Measurements from ENCODE around the gene ANKRD13C.

ANKRD13C gene

DNA sequence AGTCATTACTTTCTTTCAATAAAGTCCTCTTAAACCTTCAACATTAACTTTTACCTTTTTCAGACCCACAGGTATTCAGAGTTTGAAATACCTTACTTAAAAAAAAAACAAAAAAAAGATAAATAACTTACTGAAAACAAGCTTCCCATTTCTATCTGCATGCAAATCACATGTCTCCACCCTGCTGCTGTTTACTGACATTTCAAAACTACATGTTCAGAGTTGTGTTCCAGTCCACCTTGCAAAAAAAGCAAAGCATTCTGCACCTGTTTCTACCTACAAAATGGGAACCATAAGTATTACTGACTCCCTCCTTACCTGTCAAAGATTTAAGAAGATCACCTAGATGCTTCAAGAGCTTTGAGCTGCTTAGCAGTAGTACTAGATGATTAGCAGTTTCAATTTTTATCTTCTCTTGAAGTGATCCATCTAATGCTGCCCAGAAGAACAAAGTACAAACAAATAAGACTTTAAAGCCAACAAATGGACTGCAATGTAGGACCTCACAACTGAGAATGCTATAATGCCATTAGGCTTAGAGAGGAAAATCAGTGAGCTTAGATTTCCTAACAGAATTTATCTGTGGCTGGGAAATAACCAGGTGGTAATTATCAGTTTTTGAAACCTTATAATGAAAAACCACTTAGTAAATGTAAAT is 61.2 kb downstream of the ANKRD13C start:
- no peak for DNase-seq

DNA sequence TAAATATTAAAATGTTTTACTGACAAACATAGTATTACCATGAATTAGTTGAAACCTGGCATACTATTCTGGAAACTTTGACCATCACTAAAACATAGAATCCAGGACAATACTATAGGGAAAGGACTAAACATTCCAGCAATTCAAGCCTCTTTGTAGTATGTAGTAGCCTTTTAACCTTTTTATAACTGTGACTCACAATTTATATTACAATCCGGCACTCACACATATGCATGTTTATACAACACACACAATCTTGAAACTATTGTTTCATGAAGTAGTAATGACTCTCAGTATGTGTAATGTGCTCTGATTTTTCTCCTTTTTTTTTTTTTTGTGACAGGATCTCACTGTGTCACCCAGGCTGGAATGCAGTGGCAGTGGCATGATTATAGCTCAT is 64.3 kb downstream of the ANKRD13C start:
- DNase-seq = no peak

DNA sequence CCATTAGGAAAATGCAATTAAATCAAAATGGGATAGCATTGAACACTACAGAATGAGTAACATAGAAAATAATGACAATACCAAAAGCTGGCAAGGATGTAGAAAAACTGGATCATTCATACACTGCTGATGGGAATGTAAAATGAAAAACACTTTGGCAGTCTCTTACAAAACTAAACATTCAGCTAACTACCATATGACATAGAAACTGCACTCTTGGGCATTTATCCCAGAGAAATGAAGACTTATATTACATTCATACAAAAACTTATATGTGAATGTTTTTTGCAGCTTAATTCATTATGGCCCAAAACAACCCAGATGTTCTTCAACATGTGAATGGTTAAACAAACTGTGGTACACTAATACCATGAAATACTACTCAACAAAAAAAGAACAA is 66.4 kb downstream of the ANKRD13C start:
- DNase-seq = no peak

- DNase-seq = no peak
These were observed 68.1 kb downstream of the ANKRD13C start for GRCh38 chr1:70286453-70286852.

- DNase-seq = no peak
These were observed 70.2 kb downstream of the ANKRD13C start for GRCh38 chr1:70284366-70284765.

DNA sequence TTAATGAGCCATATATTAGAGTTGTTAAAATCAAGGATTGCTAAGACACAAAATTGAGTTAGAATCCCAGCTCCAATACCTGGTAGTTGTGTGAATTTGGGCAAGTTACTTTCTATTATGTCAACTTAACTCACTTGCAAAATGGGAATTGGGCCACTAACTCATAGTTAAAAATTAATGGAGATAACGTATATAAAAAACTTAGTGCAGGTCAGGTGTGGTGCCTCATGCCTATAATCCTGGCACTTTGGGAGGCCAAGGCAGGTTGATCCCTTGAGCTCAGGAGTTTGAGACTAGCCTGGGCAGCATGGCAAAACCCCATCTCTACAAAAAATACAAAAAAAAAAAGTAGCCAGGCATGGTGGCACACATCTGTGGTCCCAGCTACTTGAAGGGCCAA is 75.8 kb downstream of the ANKRD13C start:
- no peak for DNase-seq

- DNase-seq = no peak
These were observed 76.6 kb downstream of the ANKRD13C start for GRCh38 chr1:70277875-70278274.

GRCh38 chr1:70265946-70266345 is 88.6 kb downstream of the ANKRD13C start:
- DNase-seq = no peak

GRCh38 chr1:70264839-70265238 is 89.7 kb downstream of the ANKRD13C start:
- DNase-seq = no peak

DNA sequence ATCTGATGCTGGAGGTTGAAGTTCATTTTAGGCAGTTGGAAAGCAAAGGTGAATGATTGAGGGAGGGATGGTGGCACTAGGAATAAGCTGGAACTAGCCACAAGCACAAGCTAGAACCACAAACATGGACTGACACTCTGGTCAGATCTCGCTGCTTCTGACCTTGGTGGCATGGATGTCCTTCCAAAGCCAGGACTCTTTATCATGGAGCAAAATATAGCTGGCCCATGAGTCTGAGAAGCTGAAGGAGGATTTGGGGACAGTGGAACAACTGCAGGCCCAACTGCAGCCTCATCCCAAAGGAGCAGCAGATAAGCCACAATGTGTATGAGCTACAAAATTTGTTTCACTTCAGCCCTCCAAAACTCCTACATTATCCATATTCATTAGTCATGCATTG is 97.9 kb downstream of the ANKRD13C start:
- no peak for DNase-seq

DNA sequence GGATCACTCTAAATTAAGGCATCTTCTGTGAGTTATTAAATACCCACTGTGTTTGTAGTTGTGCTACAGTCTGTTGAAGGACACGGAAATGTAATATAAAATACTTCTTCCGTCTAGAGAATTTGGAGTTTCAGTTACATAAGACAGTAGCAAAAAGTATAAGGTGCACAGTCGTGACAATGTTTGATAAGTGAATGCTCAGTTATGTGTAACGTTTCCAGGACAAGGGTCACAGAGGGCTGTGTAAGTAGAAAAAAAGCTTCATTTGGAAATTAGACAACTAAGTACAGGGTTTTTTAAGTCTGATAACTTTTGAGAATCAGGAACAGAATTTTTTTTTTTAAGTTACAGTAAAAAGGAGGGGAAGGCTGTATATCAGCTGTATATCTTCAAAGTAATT is 105.8 kb downstream of the ANKRD13C start:
- DNase-seq = no peak

- DNase-seq = no peak
These were observed 106.8 kb downstream of the ANKRD13C start for GRCh38 chr1:70247768-70248167.

DNA sequence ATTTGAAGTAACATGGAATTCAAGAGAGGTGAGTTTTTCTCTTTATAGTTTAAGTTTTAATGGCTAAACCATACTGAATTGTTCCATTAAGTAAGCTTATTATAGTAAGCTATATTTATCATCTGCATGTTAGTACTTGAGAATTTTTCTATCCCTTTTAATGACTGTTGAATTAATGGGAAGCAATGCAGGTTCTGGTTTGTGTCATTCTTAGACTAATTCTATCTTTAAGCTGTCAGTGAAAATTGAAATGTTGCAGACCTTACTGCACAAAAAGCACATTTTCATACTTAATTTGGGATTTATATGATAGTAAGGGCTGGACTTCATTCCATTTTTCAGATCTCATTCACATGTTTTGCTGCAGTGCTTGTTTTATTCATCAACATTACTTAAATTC is 107.4 kb downstream of the ANKRD13C start:
- DNase-seq = no peak

DNA sequence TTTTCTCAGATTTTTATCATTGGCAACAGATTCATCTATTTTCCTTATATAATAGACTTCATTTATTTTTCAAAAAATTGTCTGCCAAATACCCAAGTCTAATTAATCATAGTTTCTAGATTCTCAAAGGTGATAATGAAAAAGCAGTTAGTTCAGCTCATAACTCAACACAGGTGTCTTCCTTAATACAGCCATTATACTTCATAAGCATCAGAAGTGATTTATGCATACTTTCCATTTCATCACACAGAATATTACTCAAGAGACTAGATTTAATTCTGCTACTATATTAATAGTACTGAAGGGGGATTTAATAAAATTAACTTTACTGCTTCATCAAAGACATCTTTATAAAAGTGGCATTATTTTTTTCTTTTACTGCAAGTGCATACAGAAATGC is 114.6 kb downstream of the ANKRD13C start:
- DNase-seq = no peak

DNA sequence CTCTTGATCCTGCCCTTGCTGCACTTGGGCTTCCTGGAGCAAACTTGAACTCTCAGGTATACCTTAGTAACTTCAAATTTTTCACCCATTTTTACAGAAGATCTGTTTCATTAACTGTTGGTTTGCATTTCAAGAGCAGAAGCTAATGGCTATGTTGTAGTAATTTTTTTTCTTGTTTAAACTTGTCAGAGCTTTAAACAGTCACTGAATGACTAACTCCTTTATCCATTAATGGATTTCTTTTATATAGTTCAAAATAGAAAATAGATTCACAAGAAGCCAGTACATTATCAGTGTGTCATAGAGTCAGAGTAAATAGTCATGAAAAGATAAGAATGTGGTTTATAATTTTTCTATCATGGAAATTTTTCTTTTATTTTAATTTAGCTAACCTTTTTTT is 119.8 kb downstream of the ANKRD13C start:
- no peak for DNase-seq

DNA sequence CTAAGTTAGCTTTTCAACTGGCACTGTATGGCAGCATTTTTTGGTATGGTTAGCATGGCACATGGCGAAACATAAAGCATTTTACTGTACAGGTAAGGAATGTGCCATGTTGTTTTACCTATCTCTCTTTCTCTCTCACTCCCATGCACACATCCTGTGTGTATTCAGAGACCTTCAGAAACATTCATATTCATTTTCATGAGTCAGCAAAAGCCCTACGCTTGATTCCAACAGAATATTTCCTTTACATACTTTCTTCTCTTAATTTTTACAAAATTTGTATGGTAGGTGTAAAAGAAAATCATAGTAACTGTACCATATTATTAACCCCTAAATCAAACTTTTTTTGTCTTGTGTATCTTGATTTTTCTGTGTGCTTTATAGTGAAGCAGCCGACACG is 123.0 kb downstream of the ANKRD13C start:
- DNase-seq = no peak

GRCh38 chr1:70228670-70229069 is 125.9 kb downstream of the ANKRD13C start:
- DNase-seq = no peak

- no peak for DNase-seq
These were observed 127.1 kb downstream of the ANKRD13C start for GRCh38 chr1:70227439-70227838.

DNA sequence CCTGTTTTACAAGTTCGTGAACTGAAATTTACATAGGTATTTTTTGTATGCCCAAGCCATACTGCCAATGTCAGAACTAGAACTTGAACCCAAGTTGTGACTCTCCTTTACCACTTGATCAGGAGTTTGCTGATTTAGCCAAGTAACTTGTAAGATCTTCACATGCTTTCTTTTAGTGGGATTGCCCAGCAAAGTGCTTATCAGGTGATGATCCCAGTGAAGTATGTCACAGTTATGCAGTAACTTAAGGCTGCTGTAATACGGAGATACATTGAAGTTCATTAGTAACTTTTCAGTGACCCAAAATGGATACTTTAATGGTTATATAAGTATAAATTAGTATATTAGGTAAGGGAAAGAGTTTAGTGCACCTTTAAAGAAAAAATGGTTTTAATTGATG is 129.6 kb downstream of the ANKRD13C start:
- DNase-seq = no peak

- DNase-seq = no peak
These were observed 131.7 kb downstream of the ANKRD13C start for GRCh38 chr1:70222716-70223235.

DNA sequence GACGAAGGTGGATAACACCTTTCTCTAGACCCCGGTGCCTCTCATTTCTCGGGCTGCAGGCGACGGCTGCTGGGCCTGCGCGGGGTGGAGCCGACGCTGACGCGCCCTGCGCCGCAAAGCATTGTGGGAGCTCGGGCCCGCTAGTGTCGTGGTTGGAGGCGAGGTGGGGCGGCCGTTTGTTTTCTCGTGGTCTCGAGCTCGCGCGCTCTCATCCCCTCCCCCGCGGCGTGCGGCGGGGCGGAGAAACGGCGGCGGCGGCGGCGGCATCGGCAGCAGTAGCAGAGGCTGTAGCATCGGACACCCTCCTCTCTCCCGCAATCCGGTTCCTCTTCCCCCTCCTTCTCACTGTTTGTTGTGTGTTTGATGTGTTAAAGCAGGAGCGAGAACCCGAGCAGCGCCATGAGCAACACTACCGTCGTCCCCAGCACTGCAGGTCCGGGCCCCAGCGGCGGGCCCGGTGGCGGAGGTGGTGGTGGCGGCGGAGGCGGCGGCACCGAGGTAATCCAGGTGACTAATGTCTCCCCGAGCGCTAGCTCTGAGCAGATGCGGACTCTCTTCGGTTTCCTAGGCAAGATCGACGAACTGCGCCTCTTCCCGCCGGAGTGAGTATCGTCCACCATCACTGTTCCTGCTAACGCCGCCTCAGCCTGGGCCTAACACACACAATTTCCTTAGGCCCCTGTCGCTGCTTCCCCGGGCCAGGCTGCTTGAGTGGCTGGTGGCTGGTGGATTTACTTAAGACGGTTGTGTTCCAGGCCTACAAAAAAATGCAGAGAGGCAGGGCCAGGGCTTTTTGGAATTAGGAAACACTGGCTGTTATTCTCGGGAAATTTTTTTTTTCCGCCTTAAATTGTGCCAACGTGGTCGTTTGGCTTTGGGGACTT is 133.0 kb downstream of the ANKRD13C start, which contains the start of gene SRSF11:
Gene SRSF11, plus strand, starts transcription at position 143 of the 884 bp plus-strand sequence. Its CDS starts 257 bp downstream, at position 400.
- DNase-seq = peak; percentile 98

DNA sequence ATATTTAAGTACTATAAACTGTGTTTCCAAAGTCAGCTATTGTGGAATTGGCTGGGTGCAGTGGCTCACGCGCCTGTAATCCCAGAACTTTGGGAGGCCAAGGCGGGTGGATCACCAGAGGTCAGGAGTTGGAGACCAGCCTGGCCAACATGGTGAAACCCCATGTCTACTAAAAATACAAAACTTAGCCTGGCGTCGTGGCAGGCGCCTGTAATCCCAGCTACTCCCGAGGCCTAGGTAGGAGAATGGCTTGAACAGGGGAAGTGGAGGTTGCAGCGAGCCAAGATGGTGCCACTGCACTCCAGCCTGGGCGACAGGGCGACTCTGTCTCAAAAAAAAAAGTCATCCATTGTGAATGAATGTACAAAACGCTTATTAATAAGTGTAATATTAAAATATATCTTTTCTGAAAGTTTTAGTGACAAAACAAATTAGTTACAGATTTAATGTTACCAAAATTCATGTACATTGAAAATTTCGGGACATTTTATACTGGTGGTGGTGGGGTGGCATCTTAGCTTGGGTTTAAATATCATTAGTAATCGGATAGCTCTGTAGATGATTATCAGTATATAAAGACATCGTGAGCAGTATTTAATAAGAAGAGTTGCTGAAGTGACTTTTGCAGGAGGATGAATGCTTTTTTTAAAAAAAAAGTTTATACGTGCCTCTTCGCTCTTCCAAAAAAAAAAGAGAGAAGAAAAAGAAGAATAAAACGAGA is 133.8 kb downstream of the ANKRD13C start:
- DNase-seq = no peak

DNA sequence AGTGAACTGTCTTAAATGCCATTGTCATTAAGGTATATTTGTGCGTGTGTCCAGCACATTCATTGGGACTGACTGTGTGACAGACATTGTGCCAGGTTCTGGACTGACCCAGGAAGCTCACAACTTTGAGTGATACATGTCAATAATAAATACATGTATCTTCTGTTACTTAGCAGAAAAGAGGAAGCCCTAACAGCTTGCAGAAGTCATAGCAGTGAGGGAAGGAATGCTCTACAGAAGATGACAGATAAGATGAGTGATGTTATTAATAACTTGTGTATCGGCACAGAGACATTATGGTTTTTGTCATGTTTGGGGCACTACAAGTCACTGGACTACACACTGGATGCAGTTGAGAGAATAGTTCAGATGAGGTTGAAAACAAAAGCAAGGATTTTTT is 134.5 kb downstream of the ANKRD13C start:
- DNase-seq = no peak

Data from activated CD4-positive, alpha-beta T cell treated with anti-CD3 and anti-CD28 coated beads for 48 hours (primary cell).